HG02623 (cell line): Measurements from ENCODE around the gene VAPB.

ENCODE experiments used
- ATAC-seq: cut with Tn5 transposase; IDR thresholded peaks from one replicate; pipeline ENCODE4 v1.9.1; 2021; ENCODE audit warnings: moderate library complexity; ENCODE audit not compliant: unreplicated experiment

The VAPB gene

DNA sequence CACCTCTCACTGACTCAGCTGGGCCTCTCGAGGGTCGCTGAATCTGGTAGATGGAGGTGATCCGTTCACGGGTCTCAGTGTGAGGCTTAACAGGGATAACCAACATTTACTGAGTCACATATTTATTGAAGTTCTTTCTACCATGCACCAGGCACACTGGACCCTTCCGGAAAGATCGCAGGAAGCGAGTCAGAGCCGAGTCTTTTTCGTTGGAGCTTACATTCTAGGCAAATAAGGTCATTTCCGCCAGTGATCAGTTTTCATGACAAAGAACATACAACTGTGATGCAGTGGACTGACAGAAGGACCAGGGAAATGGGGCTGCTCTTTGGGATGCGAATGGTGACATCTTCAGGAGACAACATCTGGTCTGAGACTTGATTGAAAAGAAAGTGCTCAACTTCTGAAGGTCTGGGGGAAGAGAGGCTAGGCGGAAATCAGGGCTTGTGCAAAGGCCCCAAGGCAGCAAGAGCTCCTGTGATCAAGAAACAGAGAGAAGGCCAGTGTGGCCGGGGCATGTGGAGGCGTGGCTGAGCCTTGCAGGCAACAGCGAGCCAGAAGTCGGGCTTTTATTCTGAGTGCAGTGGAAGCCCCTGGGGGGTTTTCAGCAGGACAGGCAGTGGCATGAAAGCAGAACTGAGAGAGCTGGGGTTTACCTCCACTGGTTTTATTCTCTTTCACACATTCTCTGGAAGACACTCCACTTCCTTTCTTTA lies 69.5 kb downstream of the VAPB start:
- peak; percentile 96 for ATAC-seq

DNA sequence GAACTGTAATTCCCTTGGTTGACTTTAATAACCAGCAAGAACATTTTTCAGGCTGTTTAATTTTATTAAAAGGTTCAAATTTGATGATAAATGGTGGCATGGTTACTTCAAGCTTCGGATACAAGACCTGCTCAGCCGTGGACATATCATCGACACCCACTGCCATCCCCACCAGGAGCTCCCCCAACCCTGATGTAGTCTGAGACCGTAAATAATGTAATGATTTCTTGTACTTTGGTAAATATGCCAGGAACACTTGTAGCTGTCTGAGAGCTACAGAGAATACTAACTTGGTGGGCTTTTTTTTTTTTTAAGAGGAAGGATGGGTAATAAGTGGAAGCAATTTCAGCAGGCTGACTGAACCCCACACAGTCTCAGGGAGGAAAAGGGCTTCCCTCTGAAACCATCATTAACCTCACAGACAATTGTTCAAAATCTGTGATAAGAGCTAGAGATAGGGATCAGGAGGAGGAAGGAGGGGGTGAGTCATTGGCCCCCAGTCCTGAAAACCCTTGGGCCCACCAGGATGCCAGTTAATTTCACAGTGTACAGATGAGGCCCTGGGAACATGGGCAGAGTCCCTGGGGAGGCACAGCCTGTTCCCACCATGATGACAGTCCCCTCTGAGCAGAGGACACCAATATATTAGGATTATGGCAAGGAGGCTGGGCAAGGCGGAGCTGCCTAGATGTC lies 70.2 kb downstream of the VAPB start:
- peak; percentile 11 for ATAC-seq

DNA sequence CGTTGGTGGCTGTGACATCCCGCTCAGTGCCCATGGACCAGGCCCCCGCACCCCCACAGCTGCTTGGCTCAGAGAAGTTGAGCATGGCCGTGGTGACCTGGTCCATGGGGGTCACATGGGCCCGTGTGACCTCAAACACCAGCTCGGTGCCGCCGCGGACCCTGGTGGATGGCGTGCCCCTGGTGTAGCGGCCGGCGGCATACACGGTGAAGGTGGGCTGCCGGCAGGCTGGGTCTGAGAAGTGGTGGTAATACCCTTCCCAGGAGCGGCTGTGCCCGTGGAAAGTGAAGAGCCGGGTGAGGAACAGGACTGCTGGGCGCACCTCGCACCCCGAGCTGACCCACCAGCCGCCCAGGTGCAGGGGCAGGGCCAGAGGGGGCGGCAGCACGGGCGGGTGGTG lies 72.1 kb downstream of the VAPB start:
- ATAC-seq = no peak

DNA sequence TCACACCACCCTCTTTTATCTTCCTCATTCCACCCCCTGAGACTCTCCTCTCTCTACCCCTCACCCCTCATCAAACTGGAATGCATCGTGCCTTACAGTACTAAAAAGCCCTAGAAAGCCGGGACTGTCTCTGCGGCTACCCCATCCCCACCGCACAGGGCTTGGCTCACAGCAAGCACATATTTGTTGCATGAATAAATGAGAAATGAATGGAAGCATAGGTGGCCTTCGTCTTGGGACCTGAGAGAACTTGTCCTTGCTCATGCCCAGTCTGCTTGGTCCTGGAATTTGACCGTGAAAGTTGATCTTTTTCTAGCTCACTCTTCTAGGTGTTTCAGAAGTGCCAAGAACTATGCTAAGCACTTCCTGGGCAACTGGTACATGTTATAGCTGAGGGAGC lies 72.9 kb downstream of the VAPB start:
- no peak for ATAC-seq

DNA sequence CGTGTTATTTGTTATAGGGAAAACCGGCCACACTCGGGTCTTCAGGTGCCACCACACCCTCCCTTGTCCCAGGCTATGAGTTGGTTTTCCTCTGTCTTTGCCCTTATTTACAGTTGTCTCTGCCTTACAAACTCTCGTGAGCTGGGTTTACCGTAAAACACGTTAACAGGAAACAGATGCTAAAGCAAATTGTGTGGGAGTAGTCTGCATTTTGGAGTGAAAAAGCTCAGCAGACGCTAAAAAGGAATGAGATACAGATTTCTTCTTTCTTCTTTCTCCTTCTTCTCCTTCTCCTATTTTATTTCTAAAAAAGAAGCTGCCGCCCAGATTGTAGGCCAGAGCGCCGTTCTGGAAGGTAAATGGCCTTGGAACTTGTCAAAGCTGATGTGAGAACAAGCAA lies 74.2 kb downstream of the VAPB start:
- ATAC-seq = no peak

DNA sequence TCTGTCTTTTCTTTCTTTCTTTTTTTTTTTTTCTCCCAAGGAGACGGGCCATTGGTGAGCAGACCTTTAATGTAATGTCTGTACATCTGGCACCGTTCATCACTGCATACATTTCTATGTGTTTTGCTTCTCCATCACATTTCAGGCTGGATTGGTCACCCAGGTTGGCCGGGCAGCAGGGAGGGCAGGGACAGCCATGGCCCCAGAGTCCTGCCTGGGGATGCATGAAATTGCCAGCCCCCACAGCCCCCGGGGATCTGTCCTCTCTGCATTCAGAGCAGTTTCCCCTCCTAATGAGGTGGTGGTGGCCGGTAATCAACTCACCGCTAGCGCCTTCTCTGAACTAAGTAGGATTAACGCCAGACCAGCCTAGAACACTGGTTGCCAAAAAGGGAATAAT lies 75.8 kb downstream of the VAPB start:
- no peak for ATAC-seq

DNA sequence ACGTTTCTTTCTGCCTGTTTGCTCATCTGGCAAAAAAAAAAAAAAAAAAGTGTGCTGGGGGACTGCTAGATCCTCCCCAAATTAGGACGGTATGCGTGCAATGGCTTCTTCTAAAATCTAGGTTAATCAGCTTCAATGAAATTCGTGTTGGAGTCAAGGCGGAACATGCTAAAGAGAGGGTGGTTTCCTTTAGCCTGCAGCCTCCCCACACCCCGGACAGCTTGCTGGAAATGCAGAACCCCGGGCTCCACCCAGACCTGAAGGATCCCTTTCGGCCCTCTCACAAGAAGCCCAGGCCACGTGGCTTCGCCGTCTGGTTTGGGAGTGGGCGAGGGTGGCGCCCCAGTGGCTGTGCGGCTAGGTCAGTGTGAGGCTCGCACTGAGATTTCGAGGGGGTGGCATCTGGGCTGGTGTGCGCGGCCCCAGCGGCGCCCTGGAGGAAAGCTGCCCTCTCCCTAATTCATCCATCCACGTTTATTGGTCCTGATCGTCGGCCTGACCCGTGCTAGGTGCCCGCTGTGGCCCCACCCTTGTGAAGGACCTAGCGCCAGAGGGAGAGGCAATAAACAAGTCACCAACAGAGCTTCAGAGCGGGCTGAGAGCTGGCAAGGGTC lies 77.2 kb downstream of the VAPB start:
- no peak for ATAC-seq

DNA sequence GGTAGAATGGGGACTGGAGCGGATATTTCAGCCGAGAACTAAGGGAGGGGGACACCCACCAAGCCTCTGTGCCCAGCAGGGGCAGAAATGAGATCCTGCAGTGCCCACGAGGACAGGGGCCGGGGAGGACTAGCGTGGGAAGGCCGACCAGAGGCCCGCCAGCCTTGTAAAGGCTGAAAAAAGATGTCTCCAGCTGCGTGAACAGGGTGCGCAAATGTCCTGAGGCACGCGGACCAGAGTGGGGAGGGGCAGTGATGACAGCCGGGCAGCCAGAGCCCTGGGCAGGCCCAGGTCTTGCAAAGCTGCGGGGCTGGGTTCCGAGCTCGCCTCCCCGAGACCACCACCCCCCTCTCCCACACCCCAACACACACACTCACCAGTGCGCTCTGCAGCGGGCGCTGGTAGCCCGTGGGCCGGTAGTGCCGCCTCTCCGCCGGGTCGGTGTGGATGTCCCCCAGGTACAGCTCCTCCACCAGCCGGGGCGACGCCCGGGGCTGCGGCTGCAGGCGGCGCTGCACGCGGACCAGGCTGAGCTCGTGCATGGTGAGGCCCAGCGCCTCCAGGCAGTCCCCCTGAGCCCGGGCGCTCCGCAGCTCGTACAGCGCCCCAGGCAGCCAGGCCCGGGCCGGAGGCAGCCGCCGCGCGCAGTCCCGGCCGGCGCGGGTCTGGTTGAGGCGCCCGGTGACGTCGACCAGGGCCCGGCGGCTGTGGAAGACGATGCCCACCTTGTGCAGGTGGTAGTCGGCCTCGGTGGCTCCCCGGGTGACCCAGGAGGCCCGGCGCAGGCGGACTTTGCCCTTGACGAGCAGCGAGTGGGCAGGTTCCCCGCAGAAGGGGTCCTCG lies 77.9 kb downstream of the VAPB start:
- no peak for ATAC-seq

DNA sequence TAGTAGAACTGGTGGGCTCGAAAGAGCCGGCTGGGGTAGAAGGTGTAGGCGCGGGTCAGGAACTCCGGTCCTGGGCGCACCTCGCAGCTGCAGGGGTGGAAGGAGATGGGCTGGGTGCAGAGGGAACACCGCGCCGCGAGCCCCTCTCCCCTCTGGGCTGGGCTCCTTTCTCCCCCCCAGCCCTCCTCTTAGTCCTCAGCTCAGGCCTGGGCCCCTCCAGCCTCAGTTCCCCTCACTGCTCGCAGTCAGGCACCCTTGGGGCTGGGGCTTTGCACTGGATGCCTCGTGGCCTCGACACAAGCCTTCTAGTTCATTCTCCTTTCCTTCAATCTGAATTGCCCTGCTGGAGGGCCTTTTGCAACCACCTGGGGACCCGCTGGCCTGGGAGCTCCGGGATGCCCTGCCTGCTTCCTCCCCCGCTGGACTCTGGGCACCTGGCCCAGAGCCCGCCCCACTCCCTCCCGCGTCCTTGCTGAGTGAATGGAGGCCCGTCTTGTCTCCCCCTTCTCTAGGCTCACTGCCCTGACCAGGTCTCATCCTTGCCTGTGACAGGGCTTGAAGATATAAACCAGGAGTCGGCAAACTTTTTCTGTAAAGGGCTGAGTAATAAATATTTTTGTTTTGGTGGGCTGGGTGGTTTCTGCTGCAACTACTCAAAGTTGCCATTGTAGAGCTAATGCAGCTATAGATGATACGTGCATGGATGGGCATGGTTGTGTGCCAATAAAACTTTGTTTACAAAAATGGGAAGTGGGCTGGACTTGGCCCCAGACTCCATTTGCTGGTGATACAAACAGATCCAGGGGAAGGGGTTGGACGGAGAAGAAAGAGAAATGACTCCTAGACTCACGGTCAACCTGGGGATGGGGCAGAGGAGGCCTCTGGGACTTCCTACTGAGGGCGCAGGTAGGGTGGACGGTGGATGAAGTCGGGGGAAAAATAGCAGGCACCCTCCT lies 78.8 kb downstream of the VAPB start:
- no peak for ATAC-seq

DNA sequence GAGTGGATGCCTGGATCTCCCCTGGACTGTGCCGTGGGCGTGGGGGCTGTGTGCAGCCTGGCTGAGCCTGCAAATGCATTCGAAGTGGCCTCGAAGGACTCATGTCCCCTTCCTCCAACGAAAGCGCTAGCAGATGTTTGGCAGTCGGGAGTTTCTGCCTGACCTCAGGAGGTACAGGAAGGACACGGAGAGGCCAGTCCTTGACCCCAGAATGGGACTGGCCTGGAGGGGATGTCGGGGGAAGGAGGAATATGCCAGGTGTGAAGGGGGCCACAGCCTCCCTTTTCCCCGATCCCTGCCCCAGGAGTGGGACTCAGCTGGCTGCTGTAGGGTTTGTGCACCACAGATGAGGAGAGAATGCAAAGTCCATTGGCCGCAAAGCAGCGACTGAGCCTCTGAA lies 80.6 kb downstream of the VAPB start:
- ATAC-seq = no peak

DNA sequence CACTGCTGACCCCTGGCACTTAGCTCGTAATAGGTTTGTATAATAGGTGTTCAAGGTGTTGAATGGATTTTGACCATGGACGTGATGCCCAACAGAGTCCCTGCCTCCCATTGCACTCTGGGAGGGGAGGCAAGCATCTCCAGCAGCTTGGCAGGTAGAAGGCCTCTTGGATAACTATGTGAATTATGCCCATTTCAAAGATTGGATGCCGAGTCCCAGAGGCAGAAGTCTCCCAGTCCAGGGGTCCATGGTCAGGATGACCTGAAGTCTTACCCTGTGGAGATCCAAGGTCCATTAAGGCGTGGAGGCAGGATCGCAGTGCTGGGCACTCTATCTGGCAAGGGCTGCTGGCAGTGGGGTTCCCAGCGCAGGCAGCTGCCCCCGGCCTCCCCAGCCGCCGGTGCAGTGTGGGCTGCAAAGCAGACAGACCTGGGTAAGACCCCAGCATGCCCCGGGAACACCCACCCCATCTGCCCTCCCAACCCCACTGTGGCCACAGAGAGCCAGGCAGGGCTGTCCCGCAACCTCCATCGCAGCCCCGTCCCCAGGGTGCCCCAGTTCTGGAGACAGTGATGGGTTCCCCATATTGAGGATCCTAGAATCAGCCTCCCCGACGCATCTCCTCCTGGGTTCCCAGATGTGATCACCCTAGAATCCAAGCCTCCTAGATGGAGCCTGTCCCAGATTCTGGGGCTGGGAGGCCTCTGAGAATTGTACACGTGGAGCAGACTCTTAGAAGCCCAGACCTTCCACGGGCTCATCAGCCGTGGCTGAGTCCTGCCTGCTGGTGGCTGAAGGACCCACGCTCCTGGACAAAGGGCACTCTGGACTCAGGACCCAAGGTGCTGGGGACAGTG lies 81.5 kb downstream of the VAPB start:
- no peak for ATAC-seq

DNA sequence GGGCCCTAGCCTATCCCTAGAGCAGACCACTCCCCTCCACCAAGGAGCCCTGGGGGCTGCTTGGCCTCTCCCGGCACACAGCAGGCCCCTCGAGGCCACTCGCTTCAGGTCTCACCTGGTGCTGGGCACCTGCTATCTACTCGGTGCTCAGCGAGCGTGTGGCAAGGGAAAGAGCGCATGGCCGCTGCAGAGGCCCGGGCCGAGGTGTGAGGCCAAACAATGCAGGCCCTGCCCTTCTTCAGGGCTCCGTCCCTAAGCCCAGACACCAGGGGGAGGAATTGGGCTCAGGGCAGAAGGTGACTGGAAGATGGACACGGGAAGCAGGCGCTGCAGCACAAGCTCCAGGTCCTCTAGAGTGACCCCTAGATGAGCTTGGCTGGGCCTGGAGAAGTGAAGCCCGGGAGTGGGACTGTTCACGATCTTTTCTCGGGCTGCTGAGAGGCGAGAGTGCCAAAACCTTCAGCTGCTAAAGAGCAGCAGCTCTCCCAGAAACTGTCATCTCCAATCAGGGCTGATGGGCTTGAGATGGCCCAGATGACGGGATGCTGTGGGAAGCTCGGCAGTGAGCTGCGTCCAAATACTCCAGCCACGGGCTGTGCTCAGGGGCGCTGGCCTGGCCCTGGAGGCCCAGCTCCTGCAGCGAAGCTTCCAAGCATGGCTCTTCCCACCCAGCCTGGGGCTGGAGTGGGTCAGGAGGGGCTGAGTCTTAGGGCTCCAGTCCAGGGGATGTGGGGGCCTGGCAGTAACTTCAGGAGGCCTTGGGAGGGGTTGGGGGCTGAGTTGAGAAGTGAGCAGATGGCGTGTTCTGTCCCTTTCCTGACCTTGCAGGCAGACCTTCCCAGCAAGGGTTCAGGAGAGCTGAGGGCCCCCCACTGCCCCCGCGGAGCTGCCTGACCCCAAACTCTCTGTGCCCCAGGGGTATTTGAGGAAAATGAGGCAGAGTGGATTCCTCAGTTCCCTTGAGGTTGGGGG lies 82.5 kb downstream of the VAPB start:
- no peak for ATAC-seq

DNA sequence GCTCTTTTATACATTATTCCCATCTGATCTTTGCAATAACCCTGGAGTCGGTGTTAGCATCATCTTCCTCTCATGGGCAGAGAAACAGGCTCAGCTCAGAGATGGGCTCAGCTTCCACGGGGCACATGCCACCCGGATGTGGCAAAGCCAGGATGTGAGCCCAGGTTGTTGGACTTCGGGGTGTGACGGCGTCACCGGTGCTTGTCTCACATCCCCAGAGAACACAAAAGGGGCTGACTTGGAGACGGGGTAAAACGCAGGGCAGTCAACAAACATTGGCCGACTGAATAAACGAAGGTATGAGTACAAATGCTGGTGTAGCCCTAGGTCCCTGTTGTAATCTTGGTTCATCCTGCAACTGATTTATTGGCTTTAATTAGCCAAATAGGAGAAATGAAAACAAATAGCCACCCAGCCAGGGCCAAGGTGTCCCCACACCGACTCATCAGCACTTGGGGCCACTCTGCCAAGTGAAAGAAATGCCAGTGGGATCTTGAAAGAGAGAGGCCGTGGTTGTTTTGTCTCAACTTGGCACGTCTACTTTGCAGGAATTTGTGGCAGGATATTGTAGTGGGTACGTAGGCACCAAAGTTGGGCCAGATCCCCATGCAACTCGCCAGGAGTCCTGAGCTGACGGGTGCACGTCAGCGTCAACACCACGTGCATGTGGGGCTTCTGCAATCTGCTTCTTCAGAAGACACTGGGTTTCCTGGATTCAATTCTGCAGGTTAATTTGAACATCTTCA lies 83.4 kb downstream of the VAPB start:
- ATAC-seq = no peak

DNA sequence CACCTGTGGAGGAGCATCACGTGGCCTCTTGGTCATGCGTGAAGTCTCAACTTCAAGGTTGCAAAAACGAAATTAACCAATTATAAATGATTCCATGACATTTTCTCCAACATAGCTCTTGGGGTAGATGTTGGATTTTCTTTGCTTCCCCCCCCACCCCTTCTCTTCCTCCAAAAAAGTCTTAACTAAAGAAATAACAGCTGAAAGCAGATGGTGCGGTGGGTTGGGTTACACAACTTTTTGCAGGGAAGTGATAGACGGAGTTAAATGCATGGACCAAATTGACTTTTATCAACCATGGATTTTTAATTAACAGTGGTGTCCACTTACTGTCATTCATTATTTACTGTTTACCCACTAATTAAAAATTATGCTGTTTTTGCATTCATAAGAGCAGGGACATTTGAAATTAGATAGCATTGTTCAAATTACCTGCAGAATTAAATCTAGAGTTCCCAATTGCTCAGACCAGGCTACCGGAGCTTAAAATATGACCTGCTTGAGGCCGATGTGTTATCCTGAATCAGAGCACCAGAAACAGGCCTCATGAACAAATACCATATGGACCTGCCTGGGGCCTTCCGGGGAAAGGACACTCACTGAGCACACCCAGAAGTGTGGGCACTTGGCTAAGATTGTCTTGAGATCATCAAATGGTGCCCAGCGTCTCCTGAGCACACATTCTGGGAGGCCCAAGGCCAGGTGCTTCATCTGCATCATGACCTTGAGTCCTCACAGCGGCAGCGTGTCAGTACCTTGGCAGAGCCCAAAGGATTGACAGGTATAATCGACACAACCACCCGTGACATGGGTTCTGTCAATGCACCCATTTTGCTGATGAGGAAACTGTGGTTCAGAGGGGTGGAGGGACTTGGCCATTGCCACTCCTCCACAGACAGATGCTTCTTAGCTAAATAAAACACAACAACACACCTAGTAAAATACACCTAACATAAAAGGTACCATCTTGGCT lies 84.7 kb downstream of the VAPB start:
- ATAC-seq = no peak

DNA sequence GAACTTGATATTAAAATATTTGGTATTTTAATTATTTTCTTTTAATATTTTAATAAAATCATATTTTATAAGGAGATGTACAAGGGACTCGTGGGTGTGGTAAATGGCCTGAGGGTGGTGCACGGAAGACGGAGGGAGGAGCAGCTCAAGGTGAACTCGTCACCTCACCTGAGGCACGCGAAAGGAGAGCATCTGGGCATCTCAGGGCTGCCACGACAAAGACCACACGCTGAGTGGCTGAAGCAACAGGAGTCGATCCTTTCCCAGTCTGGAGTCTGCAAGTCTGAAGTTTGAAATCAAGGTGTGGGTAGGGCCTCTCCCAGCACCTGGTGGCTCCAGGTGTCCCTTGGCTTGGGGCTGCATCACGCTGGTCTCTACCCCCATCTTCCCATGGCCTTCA lies 86.4 kb downstream of the VAPB start:
- no peak for ATAC-seq

DNA sequence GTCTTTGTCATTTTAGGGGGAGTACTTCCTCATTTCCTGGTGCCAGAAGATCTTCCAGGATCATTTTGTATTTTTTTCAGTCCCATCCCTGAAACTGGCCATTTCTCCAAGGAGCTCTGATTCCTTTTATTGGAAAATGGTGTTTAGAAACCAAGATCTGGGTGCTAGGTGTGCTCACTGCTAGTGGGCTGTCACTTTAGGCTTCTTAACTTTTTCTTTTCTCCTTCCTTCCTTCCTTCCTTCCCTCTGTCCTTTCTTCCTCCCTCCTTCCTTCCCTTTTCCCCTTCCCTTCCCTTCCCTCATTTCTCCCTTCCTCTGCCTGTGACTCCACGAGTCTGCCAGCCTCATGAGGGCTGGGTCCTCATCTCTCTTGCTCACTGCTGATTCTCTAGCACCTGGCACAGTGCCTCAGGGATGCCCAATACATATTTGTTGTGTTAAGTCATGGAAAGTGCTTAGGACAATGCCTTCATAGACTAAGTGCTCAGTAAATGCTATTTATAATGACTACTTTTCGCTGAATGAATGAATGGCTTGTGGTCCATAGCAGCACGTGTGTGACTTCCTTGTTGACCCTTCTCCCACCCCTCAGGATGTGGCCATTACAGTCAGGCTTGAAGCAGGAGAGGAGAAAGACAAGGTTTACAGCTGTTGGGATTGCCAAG lies 89.2 kb downstream of the VAPB start:
- ATAC-seq = no peak
